Heart left ventricle (tissue), 16 donors: ENCODE results near the gene NUP62. TPM values are rescaled to one million over a fixed set of nuclear protein-coding genes. Genes with fewer than 3 reads are reported as not detected.
"Not testable (repeated sequence)": the region's sequence is repeated elsewhere in the genome, so short reads cannot be mapped to it uniquely, and the experiment has no call there.

Experiments used
- ATAC-seq, 4 donors: fragments of 200-7000 bp; cut with Tn5 transposase; one replicate each; pipeline ENCODE4 v1.9.1; 2020 to 2022; ENCODE audit warnings: moderate library complexity in 4 of 4, mild to moderate bottlenecking in 3 of 4, moderate number of reproducible peaks in 1 of 4
- DNase-seq, 5 donors: peaks; one replicate each; pipeline ENCODE4 v3.0.0-alpha.2; 2020
- H3K27ac ChIP-seq, 12 donors: fragments of 200-600 bp; sonication (generic) in 4 of 12; one replicate each; pipeline versions ENCODE4 v1.5.0 to v1.8.0; 2016 to 2022; ENCODE audit warnings: mild to moderate bottlenecking in 2 of 12
- H3K27me3 ChIP-seq, 9 donors: fragments of 200-600 bp; sonication (generic) in 2 of 9; one replicate each; pipeline versions ENCODE4 v1.5.1 to v1.8.0; 2016 to 2022; ENCODE audit warnings: mild to moderate bottlenecking in 3 of 9
- H3K36me3 ChIP-seq, 9 donors: fragments of 200-600 bp; sonication (generic) in 2 of 9; one replicate each; pipeline versions ENCODE4 v1.5.0 to v1.8.0; 2018 to 2022; ENCODE audit warnings: mild to moderate bottlenecking in 2 of 9
- H3K4me1 ChIP-seq, 12 donors: fragments of 200-600 bp; sonication (generic) in 4 of 12; one replicate each; pipeline versions ENCODE4 v1.5.0 to v1.8.0; 2016 to 2022; ENCODE audit warnings: mild to moderate bottlenecking in 3 of 12
- H3K4me3 ChIP-seq, 12 donors: fragments of 200-600 bp; sonication (generic) in 4 of 12; one replicate each; pipeline versions ENCODE4 v1.5.0 to v1.8.0; 2017 to 2022; ENCODE audit warnings: mild to moderate bottlenecking in 9 of 12, moderate library complexity in 4 of 12
- H3K9me3 ChIP-seq, 12 donors: fragments of 200-600 bp; sonication (generic) in 4 of 12; one replicate each; pipeline versions ENCODE4 v1.5.0 to v1.8.0; 2016 to 2022; ENCODE audit warnings: mild to moderate bottlenecking in 1 of 12
- CTCF ChIP-seq, 12 donors: fragments of 200-600 bp; sonication (generic) in 4 of 12; IDR thresholded peaks; one replicate each; pipeline versions ENCODE4 v1.5.0 to v1.8.0; 2018 to 2022; ENCODE audit warnings: antibody characterized with exemption in 12 of 12, mild to moderate bottlenecking in 5 of 12
- POLR2A ChIP-seq, 2 donors: fragments of 450-650 bp; IDR thresholded peaks; one replicate each; pipeline ENCODE4 v1.6.1; 2017; ENCODE audit warnings: antibody characterized with exemption in 2 of 2, mild to moderate bottlenecking in 2 of 2, moderate library complexity in 2 of 2
- WGBS, 4 donors: extraction: QIAGEN DNeasy Blood & Tissue Kit in 2 of 4; methylation state at CpG; one replicate each; pipeline versions ENCODE4 v1.1.5 to v1.1.7; 2013 to 2018; 5-methylcytosine and 5-hydroxymethylcytosine counted together
- intact Hi-C, 10 donors: fragments of 100-400 bp; cut with DNase I; formaldehyde crosslinking; loops; one replicate each; pipeline versions ENCODE4 v1.11.1 to v1.14.2; 2022
- polyA plus RNA-seq, 2 donors: library from polyadenylated mRNA; stranded (reverse); fragments of 200-250 nt; gene quantifications; one replicate each; pipeline ENCODE4 v1.2.3, GENCODE V29; 2013
- total RNA-seq, 9 donors: library from RNA; depleted of rRNA in 2 of 9; stranded (reverse); fragments of >200 nt in 2 of 9; fragmentation: NEBNext Ultra II Directional in 3 of 9; extraction: Animal tissue kit (Norgen Biotek cat#: 25700) in 3 of 9; gene quantifications; one replicate each; pipeline versions ENCODE4 v1.1.0 to v1.2.4, GENCODE V29; 2016 to 2023
- donor health status: ischemic (EF 13 %, LVEDD 7.1; RV severe dilation, severe dysfunction).
- donor health status: healthy with polysubstance abuse.
- donor health status: DM: no; HTN: yes; CAD: no.
- donor health status: DM: no; HTN: no; CAD: no.
- donor health status: ischemic (EF 25% LVEDD 6.9; RV normal size, moderate dysfunction).
- donor health status: ischemic (EF 25% LVEDD 5.7; RV mildly dilated, moderate dysfunction).
- donor health status: healthy.
- donor health status: DM: yes; HTN: yes; CAD: no.
- donor health status: ischemic (EF 35%, LVEDD 5.7; RV mildly dilated, moderate dysfunction).
- donor health status: nonischemic (EF 11% LVEDD 7.7; RV severe dilation, severe dysfunction).
- donor health status: DM: yes; HTN: yes; CAD: no.
- donor health status: PGD.
- donor health status: ischemic (EF 29% LVEDD 5.4; RV normal size, mild dysfunction).
- donor health status: nonischemic (EF 23%, LVEDD 6.1; RV moderate dilation, normal function).

The NUP62 gene
- total and polyA plus RNA-seq, 11 donors = 14.0 to 61.9 (median 33.0) TPM

GRCh38 chr19:49950956-49951526 lies 21.7 kb upstream of the NUP62 start:
- no peak for ATAC-seq
- peaks cover 0 to 13% (median 0%) of the 10 kb centered on the region in 9 donors for H3K27me3 ChIP-seq

DNA sequence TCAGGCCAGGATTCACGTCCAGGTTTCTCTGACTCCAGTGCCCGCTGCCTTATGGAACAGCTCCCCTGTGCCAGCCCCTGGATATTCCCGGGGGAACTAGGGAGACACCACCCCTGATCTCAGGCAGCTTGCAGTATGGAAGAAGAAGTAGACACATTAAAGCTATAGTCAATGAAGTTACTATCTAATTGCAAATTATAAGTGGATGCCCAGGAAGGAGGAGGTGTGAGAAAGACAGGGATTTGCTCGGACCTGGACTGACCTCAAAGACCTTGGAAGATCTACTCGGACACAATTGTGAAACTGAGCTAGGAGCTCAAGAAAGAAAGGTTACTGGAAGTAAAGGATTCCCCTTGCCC lies 21.3 kb upstream of the NUP62 start:
- 89 to 92% (median 91%) methylated on average over 5 of the region's 5 CpGs for WGBS, 4 donors
- TF ChIP-seq CTCF (IDR thresholded peaks at IDR 0.05) = no peak
- no peak for TF ChIP-seq POLR2A (IDR thresholded peaks at IDR 0.05)
- H3K36me3 ChIP-seq = no peaks in the 10 kb centered on the region
- ATAC-seq (no peak), DNase-seq (no peak)
- peaks cover 0 to 36% (median 5%) of the 10 kb centered on the region in 12 donors for H3K4me1 ChIP-seq
- intact Hi-C loops = loop anchor here in 1 of 10 donors (5.0 kb wide), 1 partner anchor 37 kb away; no protein-coding TSS in a partner anchor
- H3K9me3 ChIP-seq = peaks cover 0 to 3% (median 0%) of the 10 kb centered on the region in 12 donors
- peaks cover 0 to 17% (median 0%) of the 10 kb centered on the region in 9 donors for H3K27me3 ChIP-seq
- no peak overlapping the region for H3K4me3 ChIP-seq
- H3K27ac ChIP-seq = no peak overlapping the region

More at GRCh38 chr19:49950956-49951526, 21.7 kb upstream of the NUP62 start:
- Histone ChIP-seq H3K4me1 (peaks cover 0 to 41% (median 5%) of the 10 kb centered on the region in 12 donors), H3K4me3 (no peak overlapping the region), H3K9me3 (no peaks in the 10 kb centered on the region), H3K36me3 (no peaks in the 10 kb centered on the region), H3K27ac (no peak overlapping the region)
- 71 to 83% (median 80%) methylated on average over 10 to 13 of the region's 13 CpGs for WGBS, 4 donors
- intact Hi-C loops = loop anchor here in 1 of 10 donors (5.0 kb wide), 1 partner anchor 36 kb away; no protein-coding TSS in a partner anchor
- DNase-seq = no peak
- TF ChIP-seq CTCF (IDR thresholded peaks at IDR 0.05) (no peak), POLR2A (IDR thresholded peaks at IDR 0.05) (no peak)

- ATAC-seq (no peak), DNase-seq (no peak)
- Histone ChIP-seq H3K36me3 (no peaks in the 10 kb centered on the region), H3K27me3 (peaks cover 0 to 18% (median 0%) of the 10 kb centered on the region in 9 donors), H3K27ac (no peak overlapping the region), H3K9me3 (peaks cover 0 to 4% (median 0%) of the 10 kb centered on the region in 12 donors), H3K4me1 (peaks cover 0 to 30% (median 5%) of the 10 kb centered on the region in 12 donors), H3K4me3 (no peak overlapping the region)
- intact Hi-C loops = loop anchor here in 1 of 10 donors (5.0 kb wide), 1 partner anchor 37 kb away; no protein-coding TSS in a partner anchor
- TF ChIP-seq POLR2A (IDR thresholded peaks at IDR 0.05) (no peak), CTCF (IDR thresholded peaks at IDR 0.05) (no peak)
- WGBS, 4 donors = 73 to 80% (median 74%) methylated on average over 8 to 11 of the region's 11 CpGs
Measured at GRCh38 chr19:49949742-49950589, 20.7 kb upstream of the NUP62 start.

GRCh38 chr19:49946415-49946814 lies 17.1 kb upstream of the NUP62 start:
- DNase-seq (no peak), ATAC-seq (no peak)
- H3K4me1 ChIP-seq = peaks cover 0 to 5% (median 0%) of the 10 kb centered on the region in 12 donors
- H3K36me3 ChIP-seq = no peaks in the 10 kb centered on the region
- peaks cover 0 to 18% (median 0%) of the 10 kb centered on the region in 9 donors for H3K27me3 ChIP-seq
- no peak overlapping the region for H3K4me3 ChIP-seq
- H3K27ac ChIP-seq = no peak overlapping the region
- 81 to 87% (median 85%) methylated on average over 8 of the region's 8 CpGs for WGBS, 4 donors
- peaks cover 0 to 4% (median 0%) of the 10 kb centered on the region in 12 donors for H3K9me3 ChIP-seq
- no peak for TF ChIP-seq CTCF (IDR thresholded peaks at IDR 0.05)
- no peak for TF ChIP-seq POLR2A (IDR thresholded peaks at IDR 0.05)
- intact Hi-C loops = no loop called here

DNA sequence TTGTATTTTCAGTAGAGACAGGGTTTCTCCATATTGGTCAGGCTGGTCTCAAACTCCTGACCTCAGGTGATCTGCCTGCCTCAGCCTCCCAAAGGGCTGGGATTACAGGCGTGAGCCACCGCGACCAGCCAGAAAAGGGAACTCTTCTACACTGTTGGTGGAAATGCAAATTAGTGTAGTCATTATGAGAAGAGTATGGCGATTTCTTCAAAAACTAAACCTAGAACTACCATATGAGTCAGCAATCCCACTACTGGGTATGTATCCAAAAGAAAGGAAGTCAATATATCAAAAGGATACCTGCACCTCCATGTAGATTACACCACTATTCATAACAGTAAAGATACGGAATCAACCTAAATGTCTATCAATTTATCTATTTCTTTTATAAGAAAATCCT lies 15.3 kb upstream of the NUP62 start:
- intact Hi-C loops, H3K36me3 ChIP-seq, H3K4me3 ChIP-seq, ATAC-seq, DNase-seq, H3K9me3 ChIP-seq, H3K4me1 ChIP-seq: not testable (repeated sequence)
- H3K27ac ChIP-seq = peak overlapping the region in 1 of 12 donors; percentile 52
- H3K27me3 ChIP-seq = peaks cover 0 to 18% (median 0%) of the 10 kb centered on the region in 9 donors
- WGBS, 4 donors = 82 to 86% (median 84%) methylated on average over 5 of the region's 5 CpGs
